H1 (cell line): ENCODE results near the gene CEP68.

ENCODE experiments used
- CTCF ChIP-seq, 3 experiments: IDR thresholded peaks; 1 replicate in 2 of 3; 2 replicates in 1 of 3; pipeline versions ENCODE4 v1.5.1 to v1.6.1; 2011; ENCODE audit warnings: low read length in 3 of 3, mild to moderate bottlenecking in 3 of 3, inconsistent platforms in 2 of 3, low read depth in 1 of 3, moderate library complexity in 1 of 3; ENCODE audit not compliant: insufficient read depth in 1 of 3; ENCODE audit errors: control extremely low read depth in 1 of 3
- EP300 ChIP-seq, 2 experiments: IDR thresholded peaks; 1 replicate in 1 of 2; 2 replicates in 1 of 2; pipeline ENCODE4 v1.6.1; 2011 to 2012; ENCODE audit warnings: low read depth in 2 of 2, low read length in 2 of 2, mild to moderate bottlenecking in 2 of 2, borderline replicate concordance in 1 of 2, inconsistent platforms in 1 of 2, moderate library complexity in 1 of 2
- EZH2 ChIP-seq: fragments of 200-600 bp; sonication (generic); IDR thresholded peaks from 2 replicates; pipeline ENCODE4 v1.7.1; 2012; ENCODE audit warnings: low read depth, mild to moderate bottlenecking, moderate library complexity, low read length, inconsistent platforms; ENCODE audit not compliant: severe bottlenecking
- HDAC6 ChIP-seq: IDR thresholded peaks from one replicate; pipeline ENCODE4 v1.7.1; 2012; ENCODE audit warnings: low read depth, mild to moderate bottlenecking, inconsistent platforms, low read length, moderate library complexity
- POLR2A ChIP-seq, 2 experiments: IDR thresholded peaks; 1 replicate in 1 of 2; 2 replicates in 1 of 2; pipeline ENCODE4 v1.6.1; 2011; ENCODE audit warnings: low read depth in 2 of 2, low read length in 2 of 2, mild to moderate bottlenecking in 2 of 2; ENCODE audit errors: control extremely low read depth in 1 of 2
- RAD21 ChIP-seq, 2 experiments: IDR thresholded peaks in 1 of 2; conservative IDR thresholded peaks in 1 of 2; 2 replicates each; pipeline ENCODE4 v1.6.1; 2011; ENCODE audit warnings: low read depth in 2 of 2, low read length in 2 of 2, improper control_type of control experiment in 1 of 2, inconsistent platforms in 1 of 2, mild to moderate bottlenecking in 1 of 2, moderate library complexity in 1 of 2
- RFX5 ChIP-seq: IDR thresholded peaks from 2 replicates; pipeline ENCODE4 v1.6.1; 2011; ENCODE audit warnings: low read depth, low read length, improper control_type of control experiment, borderline replicate concordance
- SIN3A ChIP-seq, 2 experiments: IDR thresholded peaks in 1 of 2; conservative IDR thresholded peaks in 1 of 2; 2 replicates each; pipeline ENCODE4 v1.6.1; 2011 to 2012; ENCODE audit warnings: low read length in 2 of 2, improper control_type of control experiment in 1 of 2, low read depth in 1 of 2, mild to moderate bottlenecking in 1 of 2
- TF ChIP-seq, protein P1 (sequence below): IDR thresholded peaks from 2 replicates; pipeline ENCODE4 v1.6.1; 2011; ENCODE audit warnings: low read length, improper control_type of control experiment

GRCh38 chr2:65056215-65057053 is at the start of gene CEP68:
- TF ChIP-seq RFX5 = no peak
- no peak for TF ChIP-seq EZH2
- TF ChIP-seq, protein P1, sequence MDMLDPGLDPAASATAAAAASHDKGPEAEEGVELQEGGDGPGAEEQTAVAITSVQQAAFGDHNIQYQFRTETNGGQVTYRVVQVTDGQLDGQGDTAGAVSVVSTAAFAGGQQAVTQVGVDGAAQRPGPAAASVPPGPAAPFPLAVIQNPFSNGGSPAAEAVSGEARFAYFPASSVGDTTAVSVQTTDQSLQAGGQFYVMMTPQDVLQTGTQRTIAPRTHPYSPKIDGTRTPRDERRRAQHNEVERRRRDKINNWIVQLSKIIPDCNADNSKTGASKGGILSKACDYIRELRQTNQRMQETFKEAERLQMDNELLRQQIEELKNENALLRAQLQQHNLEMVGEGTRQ = no peak
- TF ChIP-seq CTCF (IDR thresholded peaks at IDR 0.05; ENCODE audit: control extremely low read depth in 1 of 3, insufficient read depth in 1 of 3, low read depth in 1 of 3, low read length in 3 of 3) = no peak
- TF ChIP-seq POLR2A (IDR thresholded peaks at IDR 0.05; ENCODE audit: control extremely low read depth in 1 of 2, low read depth in 2 of 2, low read length in 2 of 2) = peak; percentile 97 to 98
- TF ChIP-seq EP300 (IDR thresholded peaks at IDR 0.05; ENCODE audit: borderline replicate concordance in 1 of 2, low read depth in 2 of 2, low read length in 2 of 2) = no peak
- TF ChIP-seq SIN3A (conservative IDR thresholded peaks at IDR 0.05 in 1 of 2, IDR thresholded peaks at IDR 0.05 in 1 of 2; ENCODE audit: low read depth in 1 of 2, low read length in 2 of 2) = no peak
- TF ChIP-seq HDAC6 = no peak
- TF ChIP-seq RAD21 (IDR thresholded peaks at IDR 0.05 in 1 of 2, conservative IDR thresholded peaks at IDR 0.05 in 1 of 2; ENCODE audit: low read depth in 2 of 2, low read length in 2 of 2) = no peak
